NB4 (cell line): Measurements from ENCODE around the gene REEP3.

Source experiments
- DNase-seq: peaks from one replicate; pipeline ENCODE4 v3.0.0; 2010; ENCODE audit warnings: low read depth
- H3K4me3 ChIP-seq: one replicate; pipeline ENCODE4 v1.5.1; 2011; ENCODE audit warnings: mild to moderate bottlenecking, low read depth, low read length, moderate library complexity
- CTCF ChIP-seq: IDR thresholded peaks from one replicate; pipeline ENCODE4 v1.5.1; 2012; ENCODE audit warnings: low read depth, low read length
- MAX ChIP-seq: IDR thresholded peaks from 2 replicates; pipeline ENCODE4 v1.6.1; 2011; ENCODE audit warnings: low read depth, low read length
- MYC ChIP-seq: IDR thresholded peaks from 2 replicates; pipeline ENCODE4 v1.6.1; 2011; ENCODE audit warnings: low read depth, low read length
- POLR2A ChIP-seq: IDR thresholded peaks from 2 replicates; pipeline ENCODE4 v1.6.1; 2011; ENCODE audit warnings: mild to moderate bottlenecking; ENCODE audit not compliant: insufficient read length; ENCODE audit errors: extremely low read depth

Gene REEP3

GRCh38 chr10:63549810-63550209 is 28.6 kb downstream of the REEP3 start:
- no peak for DNase-seq
- TF ChIP-seq MYC = no peak
- H3K4me3 ChIP-seq = no peak overlapping the region

DNA sequence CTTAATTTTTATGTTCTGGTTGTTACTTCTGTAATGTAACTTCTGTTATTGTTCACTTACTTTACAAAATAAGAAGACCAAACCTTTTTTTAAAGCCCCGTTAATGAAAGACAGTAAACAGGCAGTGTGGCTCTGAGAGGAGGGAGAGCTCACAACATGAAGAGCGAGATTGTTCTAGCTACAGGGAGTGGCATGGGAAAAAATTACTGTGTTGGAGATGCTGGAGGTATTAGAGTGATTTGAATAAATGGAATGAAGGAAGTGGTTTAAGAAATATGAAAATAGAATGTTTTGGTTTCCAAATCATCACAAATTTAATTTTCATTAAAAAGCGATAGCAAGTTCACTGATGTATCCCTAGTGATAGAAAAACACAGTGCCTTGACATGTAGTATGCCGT is 31.8 kb downstream of the REEP3 start:
- TF ChIP-seq POLR2A = no peak
- TF ChIP-seq MYC = no peak
- TF ChIP-seq CTCF = no peak
- no peak for TF ChIP-seq MAX
- no peak for DNase-seq
- H3K4me3 ChIP-seq = no peak overlapping the region

DNA sequence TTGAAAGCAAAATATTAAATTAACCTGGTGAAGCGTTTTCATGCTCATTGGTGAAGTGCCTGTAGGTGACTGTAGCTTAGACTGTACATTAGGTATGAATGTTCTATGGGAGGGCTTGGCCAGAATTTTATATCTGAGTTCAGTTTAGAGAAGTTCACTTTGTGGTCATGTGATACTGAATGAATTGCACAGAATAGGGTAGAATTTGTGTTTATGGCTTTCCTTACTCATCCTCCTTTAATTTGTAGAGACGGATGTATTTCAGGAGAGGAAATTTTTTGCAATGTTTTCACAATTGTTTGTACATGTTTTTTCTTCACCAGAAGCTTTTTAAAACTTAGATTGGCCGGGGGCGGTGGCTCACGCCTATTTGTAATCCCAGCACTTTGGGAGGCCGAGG is 32.3 kb downstream of the REEP3 start:
- DNase-seq = no peak

GRCh38 chr10:63554657-63555056 is 33.5 kb downstream of the REEP3 start:
- TF ChIP-seq CTCF (no peak), MYC (peak; percentile 73; the same call in 1 of the 2 replicates), MAX (peak; percentile 78), POLR2A (no peak)
- DNase-seq = peak; percentile 84

More for the DNA sequence above, 32.3 kb downstream of the REEP3 start:
- H3K4me3 ChIP-seq = no peak overlapping the region
- TF ChIP-seq MAX (no peak), POLR2A (no peak), MYC (no peak), CTCF (no peak)

GRCh38 chr10:63555330-63555729 is 34.1 kb downstream of the REEP3 start:
- TF ChIP-seq CTCF = no peak
- TF ChIP-seq POLR2A = no peak
- no peak for TF ChIP-seq MAX
- no peak for DNase-seq
- no peak overlapping the region for H3K4me3 ChIP-seq

More at GRCh38 chr10:63554657-63555056, 33.5 kb downstream of the REEP3 start:
- no peak overlapping the region for H3K4me3 ChIP-seq

- no peak for TF ChIP-seq MAX
- TF ChIP-seq POLR2A = no peak
- no peak for TF ChIP-seq CTCF
- no peak for TF ChIP-seq MYC
- no peak for DNase-seq
- no peak overlapping the region for H3K4me3 ChIP-seq
Observed at GRCh38 chr10:63558132-63558784, 37.1 kb downstream of the REEP3 start.
